Hepatocyte (in vitro differentiated cells): ENCODE measurements around the gene SLC9A4.

Source experiments
- CTCF ChIP-seq: fragments of 200-600 bp; sonication (generic); IDR thresholded peaks from 2 replicates; pipeline ENCODE4 v1.5.1; 2016; ENCODE audit warnings: antibody characterized with exemption, mild to moderate bottlenecking; ENCODE audit not compliant: poor library complexity
- EZH2 ChIP-seq: fragments of 200-600 bp; sonication (generic); IDR thresholded peaks from 2 replicates; pipeline ENCODE4 v1.6.1; 2016; ENCODE audit warnings: antibody characterized with exemption, mild to moderate bottlenecking, borderline replicate concordance
- EZH2phosphoT487 ChIP-seq: fragments of 200-600 bp; sonication (generic); IDR thresholded peaks from one replicate; pipeline ENCODE4 v1.6.1; 2018; ENCODE audit warnings: antibody characterized with exemption, mild to moderate bottlenecking, low read depth, moderate library complexity; ENCODE audit not compliant: unreplicated experiment, severe bottlenecking

GRCh38 chr2:102518170-102518569 lies 45.1 kb downstream of the SLC9A4 start:
- TF ChIP-seq CTCF = no peak
- TF ChIP-seq EZH2 = no peak
- TF ChIP-seq EZH2phosphoT487 = no peak
